Ramos (cell line): ENCODE data around the gene PRELID2.
"Not testable (repeated sequence)": the region's sequence is repeated elsewhere in the genome, so short reads cannot be mapped to it uniquely, and the experiment has no call there.

Source experiments
- in situ Hi-C: fragments of 300-500 bp; cut with MboI; formaldehyde crosslinking; loops from one replicate; pipeline ENCODE4 v1.14.3; 2022; ENCODE audit warnings: low sequenced_read_pairs; ENCODE audit not compliant: unreplicated experiment

PRELID2 gene

DNA sequence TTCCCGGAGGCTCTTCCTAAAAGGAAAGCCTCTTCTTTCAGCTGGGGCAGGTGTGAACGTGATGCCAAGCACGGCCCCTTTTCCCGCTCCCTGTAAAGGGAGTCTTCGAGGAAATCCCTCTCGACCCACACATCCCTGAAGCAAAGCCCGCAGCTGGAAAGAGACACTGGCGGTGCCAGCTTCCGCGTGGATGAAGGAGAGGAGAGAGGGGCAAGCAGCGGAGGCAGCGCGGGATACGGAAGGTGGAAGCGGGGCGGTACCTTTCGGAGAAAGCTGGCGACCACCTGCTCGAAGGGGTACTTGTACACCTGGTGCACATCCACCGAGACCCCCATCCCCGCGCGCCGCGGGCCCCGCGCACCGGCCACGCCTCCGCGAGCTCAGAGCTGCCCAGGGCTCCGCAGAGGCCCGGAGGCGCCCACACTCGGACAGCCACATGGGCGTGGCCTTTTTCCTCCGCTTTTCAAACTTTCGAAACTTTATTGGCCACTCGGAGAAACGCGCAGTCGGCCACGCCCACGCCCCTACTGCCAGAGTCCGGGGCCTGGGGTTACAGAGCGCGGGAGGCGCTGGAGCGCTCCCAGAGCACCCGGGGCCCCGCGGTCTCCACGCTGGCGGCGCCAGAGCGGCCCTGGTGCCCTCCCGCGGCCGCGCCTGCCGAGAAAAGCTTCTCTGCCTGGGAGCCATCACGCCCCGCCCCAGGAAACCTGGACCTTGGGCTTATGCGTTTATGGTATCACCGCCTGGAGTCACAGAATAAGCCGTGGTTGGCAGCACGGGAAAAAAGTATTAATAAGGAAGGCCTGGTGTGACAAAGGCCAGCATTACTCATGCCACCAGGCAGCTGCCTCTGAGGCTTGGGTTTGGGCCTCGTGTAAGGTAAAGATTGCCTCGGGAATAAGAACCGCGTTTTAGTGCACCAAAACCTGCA, at the start of gene PRELID2:
PRELID2 (minus strand) TSS at position 426 of the 931 bp plus-strand sequence; CDS start at position 335, 91 bp downstream.
- in situ Hi-C loops = loop anchor here (25.0 kb wide), 1 partner anchor 1623 kb away; no protein-coding TSS in a partner anchor

DNA sequence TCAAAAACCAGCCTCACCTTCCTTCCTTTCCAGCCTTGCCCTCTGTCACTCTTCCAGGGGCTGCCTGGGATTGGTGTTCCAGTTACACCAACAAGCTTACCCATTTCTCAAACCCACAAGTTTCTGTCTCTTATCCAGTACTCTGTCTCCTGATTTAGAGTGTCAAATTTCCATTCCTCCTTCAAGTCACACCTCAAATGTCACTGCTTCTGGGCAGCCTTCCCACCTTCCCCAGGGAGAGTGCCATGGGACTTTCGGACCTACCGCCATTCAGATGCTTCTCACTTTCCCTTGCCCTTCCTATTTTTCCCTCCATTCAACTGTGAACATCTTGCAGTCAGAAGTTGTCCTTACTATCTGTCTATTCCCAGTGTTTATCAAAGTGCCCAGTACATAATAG, 39.6 kb upstream of the PRELID2 start:
- in situ Hi-C loops = no loop called here

DNA sequence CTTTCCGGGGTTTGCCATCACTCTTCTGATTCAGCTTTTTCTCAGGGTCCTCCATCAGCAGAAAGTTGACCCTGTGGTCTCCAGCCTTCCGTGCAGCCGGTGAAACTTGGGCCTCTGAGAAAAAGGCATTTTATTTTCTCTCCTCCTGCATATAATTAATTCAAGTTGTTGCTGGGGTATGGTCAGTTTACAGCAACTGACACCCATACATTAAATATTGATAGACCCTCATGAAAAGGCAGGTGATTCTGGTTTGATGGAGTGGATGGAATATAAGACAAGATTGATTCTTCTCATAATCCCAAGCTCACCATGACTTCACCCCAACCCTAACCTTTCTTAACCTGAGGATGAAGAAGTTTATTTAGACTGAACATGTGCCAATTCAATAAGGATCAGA, 37.8 kb upstream of the PRELID2 start, which contains the start of gene GRXCR2:
GRXCR2 (minus strand) TSS at position 101 of the 400 bp plus-strand sequence; CDS start at position 55, 46 bp downstream.
- in situ Hi-C loops = no loop called here

DNA sequence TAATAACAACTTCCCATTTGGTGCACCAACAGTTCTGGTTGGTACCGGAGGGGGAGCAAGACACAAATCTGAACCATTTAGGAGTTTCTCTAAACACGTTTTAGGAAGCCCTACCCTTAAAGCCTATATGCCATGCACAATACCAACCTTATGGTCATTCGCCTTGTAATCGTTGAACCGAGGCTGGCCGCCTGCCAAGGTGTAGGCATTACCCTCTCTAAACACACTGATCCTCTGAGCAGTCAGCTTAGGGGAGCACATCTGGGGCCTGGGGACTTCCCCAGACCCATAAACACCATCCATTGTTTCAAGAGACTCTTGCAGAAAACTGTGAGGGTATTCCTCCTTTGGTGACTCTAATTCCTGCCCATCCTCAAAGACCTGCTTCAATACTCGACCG, 37.3 kb upstream of the PRELID2 start:
- in situ Hi-C loops = no loop called here

DNA sequence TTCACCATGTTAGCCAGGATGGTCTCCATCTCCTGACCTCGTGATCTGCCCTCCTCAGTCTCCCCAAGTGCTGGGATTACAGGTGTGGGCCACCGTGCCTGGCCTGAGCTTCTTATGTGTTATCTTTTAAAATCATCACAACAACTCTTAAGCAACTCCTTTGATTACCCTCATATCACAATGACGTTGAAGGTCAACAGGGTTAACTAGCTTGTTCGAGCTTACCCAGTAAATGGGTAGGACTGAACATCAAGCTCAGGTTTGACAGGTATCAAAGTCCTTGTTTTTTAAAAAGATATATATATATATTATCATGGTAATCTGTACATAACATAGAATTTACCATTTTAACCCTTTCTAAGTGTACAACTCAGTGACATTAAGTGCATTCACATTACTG, 34.6 kb upstream of the PRELID2 start:
- in situ Hi-C loops = no loop called here

DNA sequence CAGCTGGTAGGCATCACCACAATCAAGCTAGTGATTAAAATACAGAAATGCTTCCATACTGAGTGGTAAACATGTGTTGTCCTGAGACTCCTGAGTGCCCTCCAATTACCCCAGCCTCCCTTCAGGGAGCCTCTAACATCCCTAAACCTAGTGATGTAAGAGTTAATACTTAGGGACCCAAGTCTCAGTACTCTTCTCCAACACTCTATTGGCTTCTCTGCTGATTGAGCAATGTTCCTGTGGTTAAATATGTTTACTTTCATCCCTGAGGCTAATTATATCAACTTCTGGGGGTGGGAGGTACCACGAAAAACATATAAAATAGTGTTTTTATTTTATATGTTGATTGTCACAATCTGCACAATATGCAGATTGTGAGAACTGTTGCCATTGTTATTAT, 32.7 kb upstream of the PRELID2 start:
- in situ Hi-C loops = no loop called here

DNA sequence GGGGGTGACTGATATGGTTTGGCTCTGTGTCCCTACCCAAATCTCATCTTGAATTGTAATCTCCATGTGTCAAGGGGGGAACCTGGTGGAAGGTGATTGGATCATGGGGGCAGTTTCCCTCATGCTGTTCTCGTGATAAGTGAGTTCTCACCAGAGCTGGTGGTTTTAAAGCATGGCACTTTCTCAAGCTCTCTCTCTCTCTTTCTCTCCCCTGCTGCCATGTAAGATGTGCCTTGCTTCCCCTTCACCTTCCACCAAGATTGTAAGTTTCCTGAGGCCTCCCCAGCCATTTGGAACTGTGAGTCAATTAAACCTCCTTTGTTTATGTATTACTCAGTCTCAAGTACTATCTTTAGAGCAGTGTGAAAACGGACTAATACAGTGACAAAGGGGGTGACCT, 29.3 kb upstream of the PRELID2 start:
- in situ Hi-C loops = not testable (repeated sequence)

DNA sequence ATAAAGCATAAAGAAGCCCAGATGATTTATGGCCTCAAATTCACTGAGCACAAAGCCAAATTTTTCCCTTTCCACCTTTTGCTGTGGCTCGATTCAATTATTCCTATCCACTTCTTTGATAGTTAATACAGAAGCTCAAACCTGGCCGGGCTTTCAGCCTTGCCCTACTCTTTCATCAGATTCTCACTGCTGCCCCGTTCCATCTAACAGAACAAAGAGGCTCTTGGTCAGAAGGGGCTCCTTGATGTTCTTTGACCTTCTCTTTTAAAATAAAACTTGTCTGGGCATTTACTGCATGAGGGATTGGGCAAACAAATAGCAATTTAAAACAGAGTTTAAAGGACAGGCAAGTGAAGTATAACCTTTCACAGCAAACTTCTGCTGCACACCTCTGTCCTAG, 27.9 kb upstream of the PRELID2 start:
- in situ Hi-C loops = no loop called here

DNA sequence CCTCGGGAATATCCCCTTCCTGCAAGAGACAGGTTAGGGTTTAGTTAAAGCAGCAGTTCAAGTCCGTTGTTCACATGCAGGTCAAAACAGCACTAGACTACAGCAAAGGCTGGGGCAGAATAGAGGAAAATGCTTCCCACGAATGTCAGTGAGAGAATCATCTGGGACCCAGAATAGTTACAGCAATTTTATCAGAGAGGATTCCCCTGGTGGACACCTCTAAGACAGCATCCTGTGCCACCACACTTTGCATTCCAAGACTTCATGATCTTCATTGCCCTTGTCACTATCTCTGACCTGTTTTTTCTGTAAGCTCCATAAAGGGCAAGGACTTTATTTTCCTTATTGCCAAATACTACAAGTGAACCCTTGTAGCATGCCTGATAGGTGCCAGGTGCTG, 24.8 kb upstream of the PRELID2 start:
- in situ Hi-C loops = no loop called here

DNA sequence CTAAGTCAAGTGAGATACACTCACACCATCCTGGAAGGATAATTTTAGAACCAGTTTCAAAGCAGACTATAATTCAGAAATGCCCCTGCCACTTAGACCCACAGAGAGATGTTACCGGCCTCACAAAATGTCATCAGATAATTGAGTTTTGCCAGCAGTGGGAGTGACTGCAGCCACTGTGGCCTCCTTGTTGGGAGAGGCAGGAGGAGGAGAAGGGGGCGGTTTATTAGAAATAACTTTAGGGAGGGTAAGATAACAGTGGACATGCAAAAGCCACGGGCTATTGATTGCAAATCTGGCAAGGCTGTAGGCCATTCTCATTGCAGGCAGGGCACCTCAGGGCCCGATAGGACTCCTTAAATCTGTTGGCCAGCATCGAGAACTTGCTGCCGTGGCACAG, 24.3 kb upstream of the PRELID2 start:
- in situ Hi-C loops = no loop called here

DNA sequence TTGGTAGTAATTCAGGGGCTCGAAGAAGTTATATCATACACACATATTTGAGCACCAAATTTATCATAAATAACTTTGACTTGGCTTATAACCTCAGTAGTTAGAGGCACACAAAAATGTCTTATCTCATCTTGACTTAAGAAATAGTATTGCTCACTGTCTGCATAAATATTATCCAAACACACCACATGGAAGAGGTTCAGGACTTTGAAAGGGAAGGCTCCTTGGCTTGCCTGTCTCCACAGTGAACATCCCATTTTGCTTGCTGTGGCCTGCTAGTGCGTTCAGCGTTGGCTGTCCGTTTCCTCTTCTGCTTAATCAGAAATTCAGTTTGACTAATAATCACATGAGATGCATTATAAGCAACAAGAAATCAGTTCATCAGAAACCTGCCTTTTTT, 23.8 kb upstream of the PRELID2 start:
- in situ Hi-C loops = no loop called here

DNA sequence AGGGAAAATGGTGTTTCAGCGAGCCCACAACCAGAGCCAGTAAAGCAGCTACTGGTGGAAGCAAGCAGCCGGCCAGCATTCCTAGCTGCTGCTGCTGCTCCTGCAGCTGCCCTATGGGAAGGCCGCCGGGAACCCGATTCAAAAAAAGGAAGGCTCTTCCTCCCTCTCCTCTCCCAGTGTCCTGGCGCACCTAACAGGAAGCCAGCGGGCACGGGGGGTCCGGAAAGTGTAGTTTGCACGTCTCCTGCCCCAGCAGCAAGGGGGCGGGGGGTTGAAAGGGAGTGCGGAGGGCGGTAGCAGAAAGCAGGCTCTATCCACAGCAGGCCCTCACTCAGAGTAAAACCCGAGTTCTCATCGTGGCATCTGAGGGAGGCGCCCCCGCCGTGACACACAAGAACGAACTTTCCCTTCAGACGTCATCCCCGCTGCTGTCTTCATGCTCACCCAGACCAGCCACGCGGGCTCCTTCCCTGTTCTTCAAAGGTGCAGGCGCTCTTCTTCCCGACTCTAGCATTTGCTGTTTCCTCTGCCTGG, 21.2 kb upstream of the PRELID2 start:
- in situ Hi-C loops = no loop called here

DNA sequence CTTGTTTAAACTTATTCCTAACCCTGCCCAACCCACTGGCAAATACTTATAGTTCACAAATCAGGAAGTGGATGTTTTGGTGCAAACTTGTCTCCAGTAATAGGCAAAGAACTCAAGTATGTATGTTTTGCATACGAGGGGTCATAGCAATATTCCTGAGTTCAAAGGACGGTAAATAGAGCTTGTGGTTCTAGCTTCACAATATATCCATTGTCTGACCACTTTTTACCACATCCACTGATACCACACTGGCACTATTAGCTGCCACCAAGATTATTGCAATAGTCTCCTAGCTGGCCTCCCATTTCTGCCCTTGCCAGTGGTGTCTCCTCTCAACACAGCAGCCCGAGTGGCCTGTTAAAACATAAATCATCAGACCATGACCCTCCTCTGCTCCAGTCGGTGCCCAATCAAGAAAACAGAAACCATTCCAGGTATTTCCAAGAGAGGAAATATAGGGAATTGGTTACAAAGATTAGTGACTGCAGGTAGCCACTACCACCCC, 20.7 kb upstream of the PRELID2 start:
- in situ Hi-C loops = no loop called here

DNA sequence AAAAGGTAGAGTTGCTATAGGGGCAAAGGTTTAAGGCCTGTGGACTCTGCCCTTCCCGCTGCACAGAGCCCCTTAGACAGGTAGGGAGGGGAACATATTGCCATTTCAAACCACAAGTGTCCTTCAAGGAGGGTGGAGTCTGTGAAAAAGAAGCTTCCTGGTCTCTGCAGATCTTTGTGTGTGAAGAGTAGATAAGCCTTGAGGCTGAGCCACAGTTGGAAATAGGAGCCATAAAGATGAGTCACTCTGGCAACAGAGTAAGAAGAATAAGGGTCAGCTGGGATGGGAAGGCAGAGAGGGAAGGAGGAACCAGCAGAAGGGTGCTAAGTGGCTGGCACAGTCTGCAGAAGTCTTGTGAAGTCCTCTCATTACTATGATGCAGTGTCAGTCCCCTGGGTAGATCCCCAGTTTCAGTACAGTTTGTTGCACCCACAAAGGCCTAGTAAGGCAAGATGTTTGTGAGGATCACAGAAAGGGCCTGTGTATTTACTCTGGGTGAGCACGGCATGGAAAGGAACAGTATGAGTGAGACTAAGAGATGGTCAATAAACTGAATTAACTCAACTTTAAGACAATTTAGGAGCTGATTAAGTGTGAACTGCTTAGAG, 19.6 kb upstream of the PRELID2 start:
- in situ Hi-C loops = no loop called here

DNA sequence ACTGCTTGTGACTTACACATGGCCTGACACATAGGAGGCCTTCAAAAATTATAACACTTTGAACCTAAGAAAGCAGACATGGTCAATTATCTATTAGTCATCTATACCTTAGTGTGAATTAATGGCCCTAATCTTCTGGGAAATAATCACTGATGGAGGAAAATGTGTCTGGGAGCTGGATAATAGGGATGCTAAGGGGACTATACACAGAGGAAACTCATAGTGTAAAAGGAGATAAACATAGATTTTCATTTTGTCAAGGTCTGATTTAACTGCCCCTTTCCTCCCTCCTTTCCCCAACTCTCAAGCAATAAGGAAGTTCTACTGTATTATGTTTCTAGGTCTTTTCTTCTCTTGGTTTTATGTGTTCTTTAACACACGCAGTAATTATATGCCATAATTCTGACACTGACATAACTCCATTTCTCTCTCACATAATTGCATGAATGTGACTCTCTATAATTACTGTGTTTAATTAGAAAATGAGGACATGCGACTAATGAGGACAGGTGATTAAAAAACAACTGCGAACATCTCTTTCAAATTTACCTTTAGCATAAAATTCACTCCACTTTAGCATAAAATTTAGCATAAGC, 18.7 kb upstream of the PRELID2 start:
- in situ Hi-C loops = no loop called here

DNA sequence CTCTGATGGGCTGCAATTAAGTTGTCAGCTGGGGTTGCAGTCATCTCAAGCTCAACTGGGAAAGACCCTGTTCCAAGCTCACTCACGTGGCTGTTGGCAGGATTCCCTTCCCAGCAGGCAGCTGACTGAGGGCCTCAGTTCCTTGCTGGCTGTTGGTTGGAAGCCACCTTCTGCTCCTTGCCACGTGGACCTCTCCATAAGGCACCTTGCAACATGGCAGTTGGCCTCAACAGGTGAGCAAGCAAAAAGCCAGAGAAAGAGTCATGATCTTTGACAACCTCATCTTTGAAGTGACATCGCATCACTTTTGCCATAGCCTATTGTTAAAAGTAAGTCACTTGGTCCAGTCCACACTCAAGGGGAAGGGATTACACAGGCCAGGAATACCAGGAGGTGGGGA, 17.8 kb upstream of the PRELID2 start:
- in situ Hi-C loops = no loop called here

DNA sequence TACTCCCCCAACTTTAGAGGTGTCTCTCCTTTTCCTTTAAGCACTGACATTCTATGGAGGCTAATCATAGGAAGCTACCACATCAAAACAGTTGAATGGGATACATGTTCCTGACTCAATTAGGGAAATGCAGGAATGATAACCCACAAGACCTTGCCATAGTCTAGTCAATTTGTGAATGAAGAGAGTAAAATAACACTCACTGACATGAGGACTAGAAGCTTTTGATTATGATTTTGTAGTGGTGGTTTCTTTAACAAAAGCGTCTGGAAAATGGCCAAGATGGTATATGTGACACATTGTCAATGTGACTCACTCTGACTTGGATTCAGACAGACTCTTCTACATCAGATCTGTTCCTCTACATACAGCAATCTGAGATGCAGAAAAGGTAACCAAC, 13.7 kb upstream of the PRELID2 start:
- in situ Hi-C loops = loop anchor here (25.0 kb wide), 1 partner anchor 1637 kb away; no protein-coding TSS in a partner anchor

DNA sequence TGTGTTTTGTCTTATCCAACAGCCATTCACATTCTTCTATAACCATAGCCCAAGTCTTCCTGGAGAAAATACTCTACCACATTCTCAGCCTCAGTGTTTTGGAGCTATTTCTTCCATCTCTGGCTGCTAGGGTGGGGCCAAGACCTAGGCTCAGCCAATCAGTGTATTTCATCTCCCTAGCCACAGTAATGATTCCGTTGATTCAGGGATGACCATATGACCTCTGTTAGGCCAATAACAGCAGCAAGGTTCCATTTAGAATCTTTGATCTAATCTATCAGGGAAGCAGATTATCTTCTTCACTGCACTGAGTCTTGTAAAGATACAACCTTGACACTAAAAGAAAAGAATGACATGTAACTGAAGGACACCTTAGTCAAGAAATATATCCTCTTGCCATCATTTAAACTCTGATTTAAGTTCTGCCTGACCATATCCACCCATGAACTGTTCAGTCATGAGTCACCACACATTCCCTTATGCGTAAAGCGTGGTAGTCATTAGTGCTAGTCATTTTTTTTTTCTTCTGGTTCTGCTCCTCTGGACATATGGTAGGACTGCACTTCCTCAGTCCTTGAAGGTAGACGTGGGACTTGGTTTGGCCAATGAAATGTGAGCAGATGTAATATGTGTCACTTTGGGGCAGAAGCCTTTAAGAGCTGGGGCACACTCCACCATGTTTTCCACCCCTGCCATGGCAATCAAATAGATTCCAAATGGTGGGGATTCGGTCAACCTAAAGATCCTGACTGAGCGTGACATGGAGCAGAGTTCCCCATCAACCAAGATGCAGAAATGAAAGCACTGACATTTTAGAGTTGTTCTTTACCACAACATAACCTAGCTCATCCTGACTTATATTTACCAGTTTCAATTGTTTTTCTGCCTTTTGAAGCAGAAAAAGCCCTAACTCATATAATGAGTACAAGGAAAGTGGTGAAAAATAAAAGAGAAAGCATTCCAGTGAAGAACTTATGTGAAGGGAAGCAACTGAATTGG, 12.7 kb upstream of the PRELID2 start:
- in situ Hi-C loops = loop anchor here (25.0 kb wide), 1 partner anchor 1635 kb away; no protein-coding TSS in a partner anchor

DNA sequence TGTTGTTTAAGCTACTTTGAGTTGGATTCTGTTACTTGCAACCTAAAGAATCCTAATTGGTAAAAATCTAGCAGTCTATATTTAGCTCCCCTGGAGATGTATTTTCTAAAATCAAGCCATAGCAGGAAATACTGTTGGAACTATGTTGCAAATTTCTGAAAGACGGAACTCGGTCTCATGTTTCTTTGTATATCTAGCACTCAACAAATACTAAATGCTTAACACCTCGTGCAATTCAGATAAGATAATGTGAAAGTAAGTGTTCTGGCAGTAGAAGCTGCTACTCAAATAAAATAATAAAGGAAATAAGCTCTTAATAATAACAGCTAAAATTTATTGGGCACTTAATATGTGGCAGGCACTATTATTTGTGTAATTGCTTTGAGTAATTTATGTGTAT, 10.9 kb upstream of the PRELID2 start:
- in situ Hi-C loops = loop anchor here (25.0 kb wide), 1 partner anchor 1634 kb away; no protein-coding TSS in a partner anchor
